GM19023 (cell line): ENCODE data around the gene NUDT14.
A peak's percentile ranks its signal among the peaks of the same experiment; 100 is the strongest.

Source experiments
- ATAC-seq: cut with Tn5 transposase; IDR thresholded peaks from one replicate; pipeline ENCODE4 v1.9.1; 2021; ENCODE audit warnings: mild to moderate bottlenecking, moderate library complexity; ENCODE audit not compliant: unreplicated experiment

The NUDT14 gene

GRCh38 chr14:105180592-105181548 lies at the start of gene NUDT14:
Gene NUDT14, minus strand, starts transcription at chr14:105181312. Its CDS starts 103 bp downstream, at chr14:105181209.
- peak; percentile 65 for ATAC-seq

DNA sequence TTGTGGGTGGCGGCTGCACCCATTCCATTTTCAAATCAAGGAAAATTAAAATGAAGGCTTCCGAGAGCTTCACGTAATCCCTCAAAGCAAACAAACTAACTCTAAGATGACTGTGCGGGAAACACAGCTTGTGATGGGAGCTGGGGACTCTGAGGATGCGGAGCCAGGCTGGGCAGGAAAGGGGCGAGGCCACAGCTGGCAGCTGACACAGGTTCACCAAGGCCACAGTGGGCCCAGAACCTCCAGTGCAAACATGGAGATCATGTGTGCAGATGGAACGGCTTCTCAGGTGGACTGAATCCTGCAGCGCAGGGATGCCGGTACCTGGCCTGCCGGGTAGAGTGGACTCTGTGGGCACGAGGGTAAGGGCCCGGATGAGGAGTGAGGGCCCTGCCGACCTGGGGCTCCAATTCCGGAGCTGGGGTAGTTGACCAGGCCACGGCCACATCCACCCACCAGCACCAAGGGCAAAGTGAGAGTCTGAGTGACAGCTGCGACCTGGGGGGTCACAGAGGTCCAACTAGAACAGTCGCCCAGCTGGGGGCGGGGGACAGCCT lies 48.1 kb upstream of the NUDT14 start:
- ATAC-seq: no peak

DNA sequence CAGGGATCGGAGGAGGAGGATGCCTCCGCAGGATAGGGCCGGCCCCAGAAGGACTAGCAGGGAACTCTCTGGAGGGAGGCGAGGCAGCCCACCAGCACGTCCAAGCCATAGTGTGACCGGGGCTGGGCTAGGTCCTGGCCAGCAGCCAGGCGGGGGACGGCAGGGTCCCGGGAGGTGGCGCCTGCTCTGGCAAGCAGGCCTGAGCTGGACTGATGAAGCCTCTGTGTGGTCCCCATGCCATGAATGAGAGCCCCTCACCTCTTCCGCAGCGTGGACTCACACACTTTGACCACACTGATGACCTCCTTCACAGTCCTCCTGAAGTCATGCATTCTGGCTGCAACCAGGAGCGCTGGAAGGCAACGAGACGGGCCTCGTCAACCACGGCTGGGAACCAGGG lies 47.5 kb upstream of the NUDT14 start:
- no peak for ATAC-seq

DNA sequence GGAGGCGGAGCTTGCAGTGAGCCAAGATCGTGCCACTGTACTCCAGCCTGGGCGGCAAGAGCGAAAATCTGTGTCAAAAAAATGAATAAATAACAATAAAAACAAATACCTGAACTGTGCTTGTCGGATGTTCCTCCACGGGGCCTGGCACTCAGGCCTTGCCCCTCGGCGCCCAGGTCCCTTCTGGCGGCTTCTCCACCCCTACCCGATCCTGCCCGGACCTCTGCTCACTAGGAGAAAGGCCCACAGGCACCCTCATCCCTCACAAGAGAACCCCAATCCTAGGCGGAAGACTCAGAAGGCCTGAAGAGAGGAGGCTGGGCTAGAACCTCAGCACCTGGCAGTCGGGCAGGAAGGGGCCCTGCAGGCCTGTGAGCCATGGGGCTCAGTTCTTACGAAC lies 46.2 kb upstream of the NUDT14 start:
- no peak for ATAC-seq

DNA sequence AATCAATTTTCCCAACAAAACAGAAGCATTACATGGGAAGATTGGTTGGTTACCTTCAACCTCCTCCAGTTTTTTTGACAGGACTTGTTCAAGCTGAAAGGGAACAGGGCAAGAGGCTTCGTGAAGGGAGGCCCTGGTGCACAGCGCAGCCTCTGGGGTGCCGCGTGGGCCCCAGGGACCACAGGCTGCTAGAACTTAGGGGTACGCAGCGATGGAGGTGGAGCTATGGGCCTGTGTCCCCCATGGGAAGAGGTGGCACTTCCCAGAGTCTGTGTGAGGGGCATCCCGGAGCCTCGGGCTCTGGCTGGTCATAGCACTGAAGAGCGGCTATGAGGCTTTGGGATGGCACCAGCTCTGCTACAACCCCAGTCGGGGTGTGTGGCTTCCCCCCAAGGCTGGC lies 45.1 kb upstream of the NUDT14 start:
- ATAC-seq: no peak

GRCh38 chr14:105224845-105225570 lies 43.9 kb upstream of the NUDT14 start:
- ATAC-seq: no peak

DNA sequence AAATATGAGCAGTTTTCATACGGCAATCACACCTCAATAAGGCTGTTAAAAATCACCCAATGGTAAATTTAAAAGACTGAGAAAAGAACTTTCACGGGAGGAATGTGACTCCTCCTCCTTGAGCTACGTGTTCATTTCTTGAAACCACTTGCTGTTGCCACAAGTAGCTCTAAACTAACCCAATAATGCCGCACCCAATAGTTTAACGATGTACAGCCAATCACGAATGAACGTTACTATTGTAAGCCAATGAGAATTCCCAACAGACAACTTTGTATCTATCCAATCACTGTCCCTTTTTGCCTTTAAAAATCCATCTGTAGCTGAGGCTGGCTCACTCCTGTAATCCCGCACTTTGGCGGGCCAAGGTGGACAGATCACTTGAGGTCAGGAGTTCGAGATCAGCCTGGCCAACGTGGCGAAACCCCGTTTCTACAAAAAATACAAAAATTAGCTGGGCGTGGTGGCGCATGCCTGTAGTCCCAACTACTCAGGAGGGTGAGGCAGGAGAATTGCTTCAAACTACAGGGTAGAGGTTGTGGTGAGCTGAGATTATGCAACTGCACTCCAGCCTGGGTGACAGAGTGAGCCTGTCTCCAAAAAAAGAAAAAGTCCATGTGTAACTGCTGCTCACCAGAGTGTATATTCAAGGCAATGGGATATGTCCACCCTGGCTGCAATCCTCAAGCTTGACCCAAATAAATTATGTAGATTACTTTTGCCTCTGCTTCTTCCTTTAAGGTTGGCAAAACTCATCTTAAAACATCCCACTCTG lies 42.8 kb upstream of the NUDT14 start:
- ATAC-seq: no peak

GRCh38 chr14:105223260-105223659 lies 42.1 kb upstream of the NUDT14 start:
- no peak for ATAC-seq

DNA sequence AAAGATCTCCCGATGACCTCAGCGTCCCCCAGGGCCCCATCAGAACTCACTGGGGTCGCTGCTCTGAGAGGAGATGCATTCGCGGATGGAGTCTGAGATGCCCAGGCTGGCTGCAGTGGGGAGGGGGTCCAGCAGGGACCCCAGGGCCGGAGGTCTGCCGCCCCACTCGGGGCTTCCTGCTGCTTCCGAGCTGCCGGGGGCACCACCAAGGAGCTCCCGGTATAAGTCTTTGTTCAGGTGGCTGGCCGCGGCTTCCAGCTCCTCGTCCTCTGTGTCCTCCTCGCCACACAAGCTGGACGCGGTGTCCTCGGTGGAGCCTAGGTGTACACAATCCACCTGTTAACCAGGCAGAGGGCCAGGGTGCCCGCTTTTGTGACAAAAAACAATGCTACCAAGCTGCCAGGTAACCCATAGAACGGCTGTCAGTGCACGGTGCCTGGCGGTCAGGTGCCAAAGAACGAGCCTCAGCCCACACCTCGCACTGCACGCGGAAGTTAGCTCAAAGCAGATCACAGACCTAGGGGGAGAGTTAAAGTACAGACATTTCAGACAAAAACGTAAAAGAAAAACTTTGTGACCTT lies 40.6 kb upstream of the NUDT14 start:
- no peak for ATAC-seq

DNA sequence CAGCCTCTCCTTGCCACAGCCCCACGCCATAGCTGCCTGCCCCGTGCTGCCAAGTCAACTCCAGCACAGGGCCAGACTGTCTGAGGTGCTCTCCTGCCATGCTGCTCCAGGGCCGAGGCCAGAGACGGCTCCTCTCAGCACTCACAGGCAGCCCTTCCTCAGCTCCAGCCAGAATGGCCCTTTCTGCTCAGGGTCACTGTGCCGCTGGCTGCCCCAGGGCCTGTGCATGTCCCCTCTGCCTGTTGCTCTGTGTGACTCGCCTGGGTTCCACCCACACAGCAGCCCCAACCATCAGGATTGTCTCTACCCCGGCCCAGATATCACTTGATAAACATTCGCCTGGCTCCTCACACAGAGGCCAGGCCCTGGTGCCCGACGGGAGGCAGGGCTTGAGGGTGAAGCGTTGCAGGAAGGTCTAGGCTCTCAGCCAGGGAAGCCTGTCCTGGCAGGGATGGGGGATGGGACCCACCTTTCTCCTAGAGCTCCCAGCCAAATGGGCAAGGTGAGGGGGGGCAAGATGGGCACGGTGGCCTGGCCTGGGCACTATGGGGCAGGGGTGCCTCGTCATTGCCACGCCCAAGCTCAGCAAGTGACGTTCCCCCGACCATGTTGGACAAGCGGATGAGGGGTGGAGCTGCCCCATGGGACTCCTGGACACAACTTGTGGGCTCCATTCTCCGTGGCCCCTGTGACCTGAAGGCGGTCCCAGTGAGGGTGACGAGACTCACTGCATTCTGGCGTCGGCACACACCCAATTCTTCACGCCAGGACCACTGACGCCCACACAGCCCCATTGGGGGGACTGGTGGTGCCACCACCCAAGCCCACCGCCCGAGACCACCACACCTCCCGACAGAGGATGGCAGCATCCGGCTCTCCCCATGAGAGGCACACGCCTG lies 39.8 kb upstream of the NUDT14 start:
- no peak for ATAC-seq

GRCh38 chr14:105219753-105220152 lies 38.6 kb upstream of the NUDT14 start:
- no peak for ATAC-seq

GRCh38 chr14:105219043-105219612 lies 38.0 kb upstream of the NUDT14 start:
- no peak for ATAC-seq

DNA sequence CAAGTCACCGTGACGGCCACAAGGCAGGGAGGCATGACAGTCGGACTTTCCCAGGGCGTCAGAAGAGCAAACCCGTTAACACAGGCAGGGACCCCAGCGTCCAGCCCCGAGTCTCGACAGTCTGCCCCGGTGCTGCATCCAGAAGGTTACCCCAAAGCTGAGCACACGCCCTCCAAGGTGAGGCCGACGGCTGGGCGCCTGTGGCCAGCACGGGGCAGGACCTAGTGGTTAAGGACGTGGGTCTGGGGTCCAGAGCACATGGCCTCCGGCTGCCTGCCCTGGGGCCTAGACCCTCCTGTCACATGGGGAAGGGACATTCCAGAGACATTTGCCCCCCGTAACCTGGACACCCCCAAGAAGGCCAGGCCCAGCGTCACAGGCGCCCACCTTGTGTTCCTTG lies 37.5 kb upstream of the NUDT14 start:
- ATAC-seq: no peak

- ATAC-seq: no peak
Measured at GRCh38 chr14:105217774-105218173, 36.7 kb upstream of the NUDT14 start.

DNA sequence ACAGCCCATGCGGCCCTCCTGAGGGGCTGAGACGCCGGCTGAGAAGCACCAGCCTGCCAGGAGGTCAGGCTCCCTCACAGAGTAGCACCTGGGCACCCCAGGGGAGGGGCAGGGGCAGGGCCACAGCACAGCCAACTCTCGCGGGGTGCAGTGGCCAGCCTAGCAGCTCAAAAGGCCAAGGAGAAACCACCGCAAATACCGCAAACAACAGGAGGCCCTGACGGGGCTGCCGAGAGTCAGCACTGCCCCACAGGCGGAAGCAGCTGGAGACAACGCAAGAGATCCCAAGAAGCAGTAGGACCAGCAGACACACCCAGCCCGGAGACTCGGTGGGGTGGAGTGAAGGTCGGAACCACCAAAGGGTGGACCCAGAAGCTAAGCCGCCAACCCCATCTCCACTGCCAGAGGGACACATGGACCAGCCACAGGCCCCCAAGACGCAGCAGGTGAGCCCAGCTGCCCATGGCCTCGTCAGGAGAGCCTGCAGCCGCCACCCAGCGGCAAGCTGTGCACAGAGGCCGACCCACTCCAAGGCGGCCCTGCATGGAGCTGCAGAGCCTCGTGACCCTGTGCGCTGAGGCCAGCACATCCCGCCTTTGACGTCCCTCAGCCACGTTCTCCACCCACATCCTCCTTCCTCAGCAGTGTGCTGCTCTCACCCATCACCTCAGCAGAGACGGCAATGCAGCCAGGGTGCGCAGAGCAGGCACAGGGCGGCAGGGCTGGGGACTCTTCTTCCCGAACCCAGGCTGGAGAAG lies 35.6 kb upstream of the NUDT14 start:
- ATAC-seq: no peak

- no peak for ATAC-seq
Measured at GRCh38 chr14:105215602-105216001, 34.5 kb upstream of the NUDT14 start.

GRCh38 chr14:105214324-105214915 lies 33.3 kb upstream of the NUDT14 start:
- ATAC-seq: no peak

DNA sequence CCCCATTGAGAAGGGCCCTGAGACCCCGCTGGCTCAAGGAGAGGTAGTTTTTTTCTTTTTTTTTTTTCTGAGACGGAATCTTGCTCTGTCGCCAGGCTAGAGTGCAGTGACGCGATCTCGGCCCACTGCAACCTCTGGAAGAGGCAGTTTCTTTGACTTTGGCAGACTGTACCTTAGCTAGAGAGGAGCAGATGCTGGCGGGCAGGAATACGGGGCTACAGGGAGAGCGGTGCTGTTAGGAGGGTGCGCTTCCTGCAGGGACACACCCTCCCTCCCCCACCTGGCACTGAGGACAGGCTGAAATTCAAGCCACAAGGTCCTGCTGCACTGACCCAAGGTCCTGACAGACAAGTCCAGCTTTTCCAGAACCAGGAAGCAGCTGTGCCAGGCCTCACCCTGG lies 32.2 kb upstream of the NUDT14 start:
- ATAC-seq: no peak
